Nucleus accumbens (tissue), 56 donors: ENCODE results near the gene UBA1.

Experiments
- DNase-seq, 56 donors: peaks; one replicate each; lab custom pipeline; 2025; lab: John Stamatoyannopoulos, UW

The UBA1 gene

DNA sequence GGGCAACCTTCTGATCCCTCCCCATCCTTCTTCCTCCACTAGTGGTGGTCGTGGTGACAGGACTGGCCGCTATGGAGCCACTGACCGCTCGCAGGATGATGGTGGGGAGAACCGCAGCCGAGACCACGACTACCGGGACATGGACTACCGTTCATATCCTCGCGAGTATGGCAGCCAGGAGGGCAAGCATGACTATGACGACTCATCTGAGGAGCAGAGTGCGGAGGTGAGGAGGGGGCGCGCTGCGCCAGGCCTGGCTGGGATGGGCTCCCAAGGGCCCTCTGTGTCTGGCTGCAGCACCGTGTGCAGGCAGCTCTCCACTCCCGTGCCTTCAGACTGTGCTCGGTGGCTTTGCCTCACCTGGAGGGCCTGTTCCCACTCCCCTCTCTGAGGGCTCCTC lies 24.4 kb upstream of the UBA1 start:
- DNase-seq, result no peak

- no peak for DNase-seq
These were observed 23.7 kb upstream of the UBA1 start for GRCh38 chrX:47169726-47170515.

GRCh38 chrX:47170861-47171692 lies 22.6 kb upstream of the UBA1 start:
- no peak for DNase-seq

DNA sequence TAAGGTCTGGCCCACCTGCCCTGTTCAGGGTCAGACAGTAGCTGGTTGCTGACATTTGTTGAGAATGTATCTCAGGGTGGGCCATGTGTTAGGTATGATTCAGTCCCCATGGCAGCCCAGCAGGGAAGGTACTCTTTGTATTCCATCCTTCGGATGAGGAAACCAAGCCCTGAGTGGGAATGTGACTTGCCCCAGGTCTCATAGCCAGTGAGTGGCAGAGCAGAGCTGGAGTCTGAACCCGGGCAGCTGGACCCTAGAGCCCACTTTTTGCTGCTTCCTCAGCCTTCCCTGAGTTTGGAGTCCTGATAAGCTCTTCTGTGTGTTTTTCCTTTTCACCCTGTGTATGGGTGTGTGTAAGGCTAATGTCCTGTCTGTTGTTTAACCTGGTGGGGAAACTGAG lies 21.6 kb upstream of the UBA1 start:
- no peak for DNase-seq

GRCh38 chrX:47172549-47172948 lies 21.1 kb upstream of the UBA1 start:
- no peak for DNase-seq

- DNase-seq, result no peak
These were observed 20.4 kb upstream of the UBA1 start for GRCh38 chrX:47172971-47173792.

DNA sequence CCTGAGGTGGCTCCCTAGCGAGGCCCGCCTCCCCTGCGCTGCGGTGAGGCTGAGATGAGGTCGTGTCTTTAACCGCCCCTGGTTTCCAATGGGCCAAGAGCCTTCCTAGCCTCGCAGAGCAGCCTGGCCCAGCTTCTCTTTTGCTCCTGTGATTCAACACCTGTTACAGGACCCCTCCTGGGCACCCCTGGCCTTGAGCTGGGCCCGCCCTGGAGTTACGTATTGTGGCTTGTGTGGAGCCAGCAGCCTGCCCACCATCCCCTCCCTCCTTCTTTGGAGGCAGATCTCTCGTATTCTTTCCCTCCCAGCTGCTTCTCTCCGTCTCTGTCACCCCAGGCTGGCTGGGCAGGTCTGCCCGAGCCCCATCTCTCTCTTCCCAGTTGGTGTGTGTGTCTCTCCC lies 19.3 kb upstream of the UBA1 start:
- no peak for DNase-seq

DNA sequence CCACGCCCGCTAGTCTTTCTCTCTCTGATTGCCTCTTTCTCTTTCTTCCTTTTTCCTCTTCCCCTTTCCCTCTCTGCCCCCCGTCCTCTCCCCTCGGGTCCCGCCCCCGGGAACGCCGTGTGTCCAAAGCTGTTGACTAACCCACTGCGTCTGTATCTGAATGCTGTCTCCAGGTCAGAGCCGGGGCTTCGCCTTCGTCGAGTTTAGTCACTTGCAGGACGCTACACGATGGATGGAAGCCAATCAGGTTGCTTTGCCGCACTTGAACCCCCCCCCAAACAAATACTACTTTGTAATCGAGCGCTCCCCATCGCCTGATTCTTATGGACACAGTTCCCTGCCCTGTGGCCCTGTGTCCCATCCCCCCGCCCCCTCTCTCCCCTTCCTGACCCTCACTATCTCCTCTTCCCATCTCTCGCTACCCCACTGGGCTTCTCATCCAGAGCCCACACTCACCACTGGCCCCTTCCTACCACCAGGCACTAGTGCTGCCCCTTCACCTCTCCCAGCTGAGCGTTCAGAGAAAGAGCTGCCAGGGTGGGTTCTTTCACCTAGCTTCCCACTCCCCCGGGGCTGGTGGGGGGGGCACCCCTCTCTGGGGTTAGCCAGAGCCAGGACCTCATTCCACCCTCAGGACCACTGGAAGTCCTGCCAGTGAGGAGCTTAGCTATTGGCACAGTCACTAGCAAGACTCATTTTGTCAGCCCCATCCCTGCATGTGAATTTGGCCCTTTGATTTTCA lies 18.6 kb upstream of the UBA1 start:
- no peak for DNase-seq

GRCh38 chrX:47175588-47175980 lies 18.0 kb upstream of the UBA1 start:
- no peak for DNase-seq

DNA sequence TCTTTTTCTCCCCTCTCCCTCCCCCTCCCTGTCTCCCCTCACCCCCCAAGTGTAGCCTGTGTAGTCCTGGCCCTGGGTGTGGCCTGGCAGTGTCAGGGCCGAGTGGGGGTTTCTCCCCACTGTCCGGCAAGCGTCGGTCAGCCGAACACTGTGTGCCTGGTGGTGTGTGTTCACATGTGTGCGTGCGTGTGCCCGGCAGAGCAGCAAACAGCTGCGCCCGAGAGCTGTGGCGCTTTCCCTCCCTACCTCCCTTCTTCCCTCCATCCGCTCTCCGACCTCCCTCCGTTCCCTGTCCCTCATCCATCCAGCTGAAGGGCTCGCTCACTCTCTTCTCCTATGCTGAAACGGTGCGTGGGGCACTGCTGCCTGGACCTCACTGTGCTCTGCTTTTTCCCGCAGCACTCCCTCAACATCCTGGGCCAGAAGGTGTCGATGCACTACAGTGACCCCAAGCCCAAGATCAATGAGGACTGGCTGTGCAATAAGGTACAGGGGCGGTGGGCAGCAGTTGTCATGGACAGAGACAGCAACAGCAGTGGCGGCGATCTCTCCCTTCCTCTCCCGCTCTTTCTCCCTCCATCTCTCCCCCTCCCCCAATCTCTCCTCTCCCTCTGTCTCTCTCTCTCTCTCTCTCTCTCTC lies 17.4 kb upstream of the UBA1 start:
- DNase-seq, result no peak

DNA sequence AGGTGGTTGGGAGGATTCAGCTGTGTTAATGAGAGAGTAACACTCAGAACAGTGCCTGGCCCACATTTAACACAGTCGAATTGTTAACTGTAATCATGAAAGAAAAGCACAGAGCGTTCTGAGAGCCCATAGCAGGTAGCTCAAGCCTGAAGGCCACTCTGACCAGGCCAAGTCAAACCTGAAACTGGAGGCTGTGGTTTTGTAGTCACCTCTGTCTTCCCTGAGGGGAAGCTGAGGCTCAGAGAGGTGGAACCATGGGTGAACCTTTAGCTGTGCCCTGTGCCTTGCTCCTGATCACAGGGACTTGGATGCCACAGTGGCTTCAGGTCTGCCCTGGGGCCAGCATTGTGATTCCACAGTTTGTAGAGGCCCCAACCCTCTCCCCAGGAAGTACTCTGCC lies 16.6 kb upstream of the UBA1 start:
- no peak for DNase-seq

DNA sequence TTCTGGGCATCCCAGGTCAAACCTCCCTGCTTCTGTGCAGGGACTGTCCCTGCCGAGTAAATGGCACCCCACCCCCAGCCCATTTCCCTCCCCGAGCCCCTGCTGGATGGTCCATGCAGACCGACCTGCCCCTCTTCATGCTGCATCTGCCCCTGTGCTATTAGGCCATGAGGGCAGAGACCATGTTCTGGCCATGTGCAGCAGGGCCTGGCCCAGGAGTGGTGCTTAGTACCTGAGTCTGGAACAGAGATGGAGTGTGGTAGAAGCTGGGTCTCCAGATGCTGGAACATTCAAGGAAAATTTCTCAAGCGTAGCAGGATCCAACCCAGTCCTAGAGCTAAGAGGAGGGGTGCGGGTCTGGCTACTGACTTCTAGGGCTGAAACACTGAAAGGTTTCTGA lies 15.3 kb upstream of the UBA1 start:
- DNase-seq, result no peak

DNA sequence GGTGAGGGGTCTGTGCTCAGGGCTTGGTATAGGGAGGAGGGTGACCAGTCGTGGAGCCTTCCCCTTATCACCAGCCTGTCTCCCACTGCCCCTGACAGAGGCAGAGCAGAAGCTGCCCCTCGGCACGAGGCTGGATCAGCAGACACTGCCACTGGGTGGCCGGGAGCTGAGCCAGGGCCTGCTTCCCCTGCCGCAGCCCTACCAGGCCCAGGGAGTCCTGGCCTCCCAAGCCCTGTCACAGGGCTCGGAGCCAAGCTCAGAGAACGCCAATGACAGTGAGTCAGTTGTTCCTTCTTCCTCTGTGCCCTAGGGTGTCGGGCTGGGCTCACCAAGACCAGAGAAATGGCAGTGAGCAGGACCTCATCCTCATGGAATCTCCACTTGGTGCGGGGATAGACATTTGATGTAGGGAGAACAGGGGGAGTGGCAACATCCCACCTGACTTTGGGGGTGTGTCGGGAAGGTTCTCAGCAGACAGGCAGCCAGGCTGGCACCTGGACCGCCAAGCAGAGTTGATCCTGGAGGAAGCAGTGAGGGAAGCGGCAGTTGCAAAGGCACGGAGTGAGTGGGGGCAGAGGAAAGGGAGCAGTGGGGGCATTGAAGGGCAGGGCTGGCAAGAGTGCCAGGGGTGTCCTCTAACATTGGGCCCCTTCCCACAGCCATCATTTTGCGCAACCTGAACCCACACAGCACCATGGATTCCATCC lies 14.3 kb upstream of the UBA1 start:
- DNase-seq, result peak in 46 of 56 donors; percentile 0 to 68 (median 30)

DNA sequence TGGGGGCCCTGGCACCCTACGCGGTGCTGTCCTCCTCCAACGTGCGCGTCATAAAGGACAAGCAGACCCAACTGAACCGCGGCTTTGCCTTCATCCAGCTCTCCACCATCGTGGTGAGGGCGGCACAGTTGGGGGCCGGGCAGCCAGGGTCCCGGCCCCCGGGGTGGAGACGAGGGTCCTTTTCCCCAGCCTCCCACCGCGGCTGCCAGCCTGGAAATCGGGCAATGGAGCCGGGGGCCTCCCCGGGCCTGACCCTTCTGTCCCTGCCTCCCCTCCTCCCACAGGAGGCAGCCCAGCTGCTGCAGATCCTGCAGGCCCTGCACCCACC lies 13.7 kb upstream of the UBA1 start:
- no peak for DNase-seq

DNA sequence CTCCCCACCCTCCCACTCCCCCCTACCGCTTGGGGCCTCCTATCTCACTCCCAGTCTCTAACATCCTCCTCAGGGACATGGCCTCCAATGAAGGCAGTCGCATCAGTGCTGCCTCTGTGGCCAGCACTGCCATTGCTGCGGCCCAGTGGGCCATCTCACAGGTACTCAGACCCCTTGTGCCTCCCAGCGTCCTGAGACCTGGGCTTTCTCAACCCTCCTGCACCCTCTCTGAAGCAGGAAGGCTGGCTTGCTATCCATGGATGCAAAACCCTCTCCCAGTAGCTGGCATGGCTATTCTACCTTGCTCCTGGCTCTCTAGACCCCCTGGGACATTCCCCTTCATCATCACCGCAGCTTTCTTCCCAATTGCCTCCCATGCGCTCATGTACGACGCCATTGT lies 13.3 kb upstream of the UBA1 start:
- DNase-seq, result no peak

- no peak for DNase-seq
These were observed 12.3 kb upstream of the UBA1 start for GRCh38 chrX:47181301-47181700.

DNA sequence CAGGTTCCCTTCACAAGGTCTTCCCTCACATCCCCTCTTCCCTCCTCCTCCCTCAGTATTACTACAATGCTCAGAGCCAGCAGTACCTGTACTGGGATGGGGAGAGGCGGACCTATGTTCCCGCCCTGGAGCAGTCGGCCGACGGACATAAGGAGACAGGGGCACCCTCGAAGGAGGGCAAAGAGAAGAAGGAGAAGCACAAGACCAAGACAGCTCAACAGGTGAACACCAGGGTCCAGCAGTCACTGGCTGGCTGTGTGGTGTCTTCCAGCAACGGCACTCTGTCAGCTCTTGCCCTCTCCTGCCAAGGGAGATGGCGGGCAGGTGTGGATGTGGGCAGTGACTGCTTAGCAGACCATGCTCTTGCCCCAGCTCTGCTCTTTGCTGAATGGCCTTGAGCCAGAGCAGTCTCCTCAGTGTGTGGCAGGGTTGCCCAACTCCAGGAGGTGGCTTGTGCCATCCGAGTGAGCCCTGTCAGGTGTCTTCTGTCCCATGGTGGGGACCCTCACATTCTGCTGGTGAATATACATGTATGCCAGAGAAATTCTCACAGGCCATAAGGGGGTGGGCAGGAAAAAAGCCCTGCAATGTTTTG lies 11.4 kb upstream of the UBA1 start:
- peak in 1 of 56 donors; percentile 3 for DNase-seq

- DNase-seq, result no peak
These were observed 9.1 kb upstream of the UBA1 start for GRCh38 chrX:47184486-47184885.

DNA sequence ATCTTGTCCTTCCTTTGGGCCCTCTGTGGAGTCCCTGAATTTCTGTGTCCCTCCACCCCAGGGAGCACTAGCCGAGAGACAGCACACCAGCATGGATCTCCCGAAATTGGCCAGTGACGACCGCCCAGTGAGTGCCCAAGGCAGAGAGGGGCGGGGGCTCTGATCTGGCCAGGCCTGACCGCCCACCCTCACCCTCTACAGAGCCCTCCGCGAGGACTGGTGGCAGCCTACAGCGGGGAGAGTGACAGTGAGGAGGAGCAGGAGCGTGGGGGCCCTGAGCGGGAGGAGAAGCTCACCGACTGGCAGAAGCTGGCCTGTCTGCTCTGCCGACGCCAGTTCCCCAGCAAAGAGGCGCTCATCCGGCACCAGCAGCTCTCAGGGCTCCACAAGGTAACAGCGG lies 8.4 kb upstream of the UBA1 start:
- no peak for DNase-seq
